WTC11 (cell line): ENCODE measurements around the gene ARL8A. TPM values are rescaled to one million over a fixed set of nuclear protein-coding genes. Genes with fewer than 3 reads are reported as not detected.

Experiments used
- ATAC-seq: fragments of 200-7000 bp; cut with Tn5 transposase; 2 replicates; pipeline ENCODE4 v1.10.0; 2021; ENCODE audit warnings: mild to moderate bottlenecking, moderate library complexity
- CTCF ChIA-PET: fragments of 300-600 bp; sonication (Branson Sonifier 250); formaldehyde crosslinking; loops from one replicate; lab custom pipeline; 2021; ENCODE audit warnings: antibody characterized with exemption; lab: Charles Lee
- POLR2A ChIA-PET: fragments of 350-600 bp; sonication (Branson Sonifier 250); formaldehyde crosslinking; loops from one replicate; lab custom pipeline; 2021; ENCODE audit warnings: antibody characterized with exemption; lab: Charles Lee
- DNase-seq: peaks from one replicate; pipeline ENCODE4 v3.0.0; 2021; ENCODE audit warnings: low spot score
- H3K27ac Mint-ChIP-seq: 2 replicates; pipeline ENCODE4 v1.8.0; 2021; ENCODE audit warnings: mixed read lengths
- H3K27me3 Mint-ChIP-seq: 2 replicates; pipeline ENCODE4 v1.8.0; 2021; ENCODE audit warnings: low read depth, mild to moderate bottlenecking, moderate library complexity, mixed read lengths
- H3K36me3 Mint-ChIP-seq: 2 replicates; pipeline ENCODE4 v1.8.0; 2021; ENCODE audit warnings: mixed read lengths
- H3K4me1 Mint-ChIP-seq: 2 replicates; pipeline ENCODE4 v1.8.0; 2022; ENCODE audit warnings: mixed read lengths
- H3K4me3 Mint-ChIP-seq: 2 replicates; pipeline ENCODE4 v1.8.0; 2021; ENCODE audit warnings: mild to moderate bottlenecking, moderate library complexity, mixed read lengths
- H3K9me3 Mint-ChIP-seq: 2 replicates; pipeline ENCODE4 v1.8.0; 2021; ENCODE audit warnings: mixed read lengths
- ATF2 ChIP-seq: sonication (generic); formaldehyde crosslinking; IDR thresholded peaks from 2 replicates; pipeline ENCODE4 v1.8.1; 2022; ENCODE audit warnings: low read depth, missing genetic modification reagents, borderline replicate concordance
- ATF3 ChIP-seq: sonication (generic); formaldehyde crosslinking; conservative IDR thresholded peaks from 2 replicates; pipeline ENCODE4 v1.8.1; 2022; ENCODE audit warnings: mild to moderate bottlenecking, missing genetic modification reagents
- ESRRA ChIP-seq: sonication (generic); formaldehyde crosslinking; IDR thresholded peaks from 2 replicates; pipeline ENCODE4 v1.8.1; 2022; ENCODE audit warnings: mild to moderate bottlenecking, missing genetic modification reagents, borderline replicate concordance
- GABPB1 ChIP-seq: sonication (generic); formaldehyde crosslinking; IDR thresholded peaks from 2 replicates; pipeline ENCODE4 v1.8.1; 2023; ENCODE audit warnings: mild to moderate bottlenecking, missing genetic modification reagents
- IRF1 ChIP-seq: sonication (generic); formaldehyde crosslinking; IDR thresholded peaks from 2 replicates; pipeline ENCODE4 v1.8.0; 2023; ENCODE audit warnings: missing genetic modification reagents
- KAT7 ChIP-seq: sonication (generic); formaldehyde crosslinking; IDR thresholded peaks from 2 replicates; pipeline ENCODE4 v1.8.1; 2023; ENCODE audit warnings: missing genetic modification reagents, mild to moderate bottlenecking, borderline replicate concordance
- NFATC4 ChIP-seq: fragments of 250-450 bp; sonication (Bioruptor Pico); IDR thresholded peaks from 2 replicates; pipeline ENCODE4 v1.9.0; 2021; ENCODE audit warnings: mild to moderate bottlenecking
- NFYB ChIP-seq: sonication (generic); formaldehyde crosslinking; conservative IDR thresholded peaks from 2 replicates; pipeline ENCODE4 v1.8.0; 2022; ENCODE audit warnings: low read depth, missing genetic modification reagents
- NR2C2 ChIP-seq: sonication (generic); formaldehyde crosslinking; IDR thresholded peaks from 2 replicates; pipeline ENCODE4 v1.8.0; 2022; ENCODE audit warnings: mild to moderate bottlenecking, missing genetic modification reagents
- PRDM15 ChIP-seq: sonication (generic); formaldehyde crosslinking; IDR thresholded peaks from 2 replicates; pipeline ENCODE4 v1.8.0; 2022; ENCODE audit warnings: missing genetic modification reagents
- PRRX2 ChIP-seq: fragments of 250-450 bp; sonication (Bioruptor Pico); IDR thresholded peaks from 2 replicates; pipeline ENCODE4 v1.8.0; 2021; ENCODE audit warnings: mild to moderate bottlenecking
- SMAD3 ChIP-seq: sonication (generic); formaldehyde crosslinking; IDR thresholded peaks from 2 replicates; pipeline ENCODE4 v1.8.0; 2022; ENCODE audit warnings: missing genetic modification reagents, mild to moderate bottlenecking, borderline replicate concordance
- TP53 ChIP-seq: sonication (generic); formaldehyde crosslinking; IDR thresholded peaks from 2 replicates; pipeline ENCODE4 v1.8.1; 2023; ENCODE audit warnings: mild to moderate bottlenecking, missing genetic modification reagents
- USF2 ChIP-seq: sonication (generic); formaldehyde crosslinking; IDR thresholded peaks from 2 replicates; pipeline ENCODE4 v1.8.1; 2023; ENCODE audit warnings: mild to moderate bottlenecking, missing genetic modification reagents, moderate library complexity
- ZNF532 ChIP-seq: fragments of 250-450 bp; sonication (Bioruptor Pico); IDR thresholded peaks from 2 replicates; pipeline ENCODE4 v1.9.0; 2021; ENCODE audit warnings: mild to moderate bottlenecking, borderline replicate concordance
- ZNF671 ChIP-seq: fragments of 250-450 bp; sonication (Bioruptor Pico); IDR thresholded peaks from 2 replicates; pipeline ENCODE4 v1.8.0; 2021; ENCODE audit warnings: mild to moderate bottlenecking
- total RNA-seq: library from RNA; stranded (reverse); gene quantifications from 3 replicates; pipeline ENCODE4 v1.2.3, GENCODE V29; 2021

The ARL8A gene
- total RNA-seq, 1 experiment from 2014 or later, result 47.2 TPM

GRCh38 chr1:202154148-202154765, 9.7 kb upstream of the ARL8A start (continued):
- TF ChIP-seq ATF2 (CRISPR knock-in tag) (no peak), IRF1 (CRISPR knock-in tag) (no peak), NR2C2 (CRISPR knock-in tag) (no peak), GABPB1 (no peak), TP53 (CRISPR knock-in tag) (no peak)

- no peak for TF ChIP-seq SMAD3 (CRISPR knock-in tag)
- no peak for TF ChIP-seq PRDM15 (CRISPR knock-in tag)
- TF ChIP-seq ESRRA, result no peak
- Mint-ChIP-seq H3K4me3 (no peak overlapping the region), H3K27ac (no peak overlapping the region), H3K9me3 (no peaks in the 10 kb centered on the region), H3K27me3 (no peaks in the 10 kb centered on the region), H3K4me1 (peaks cover 10% of the 10 kb centered on the region), H3K36me3 (no peaks in the 10 kb centered on the region)
- no peak for ATAC-seq
- ChIA-PET POLR2A (no interaction called here), CTCF (interaction anchor here (0.6 to 2.6 kb wide), 5 partner anchors 30 to 143 kb away, joined by 4 to 19 read pairs (median 7); partner anchors contain the start of genes ELF3 and GPR37L1)
- no peak for DNase-seq
Observed at GRCh38 chr1:202153284-202153683, 8.7 kb upstream of the ARL8A start.

- Mint-ChIP-seq H3K9me3 (no peaks in the 10 kb centered on the region), H3K4me1 (peaks cover 10% of the 10 kb centered on the region), H3K4me3 (no peak overlapping the region)
- no peak for DNase-seq
- no peak for TF ChIP-seq USF2 (CRISPR knock-in tag)
- TF ChIP-seq, all 79 proteins: peak for 0
- Mint-ChIP-seq H3K36me3 (no peaks in the 10 kb centered on the region), H3K27me3 (no peaks in the 10 kb centered on the region), H3K27ac (no peak overlapping the region)
- POLR2A ChIA-PET, result no interaction called here
- peak; percentile 32 for ATAC-seq
- CTCF ChIA-PET, result interaction anchor here (0.7 to 1.9 kb wide), 2 partner anchors 17 to 37 kb away, joined by 4 to 6 read pairs; no protein-coding TSS in a partner anchor
Observed at GRCh38 chr1:202152399-202152798, 7.9 kb upstream of the ARL8A start.

GRCh38 chr1:202151045-202151444, 6.5 kb upstream of the ARL8A start:
- ATAC-seq, result no peak
- ChIA-PET CTCF (interaction anchor here (1.9 kb wide), 1 partner anchor 15 kb away, joined by 6 read pairs; no protein-coding TSS in a partner anchor), POLR2A (no interaction called here)
- no peak for DNase-seq
- Mint-ChIP-seq H3K4me3 (no peak overlapping the region), H3K27me3 (no peaks in the 10 kb centered on the region), H3K36me3 (no peaks in the 10 kb centered on the region), H3K4me1 (peaks cover 10% of the 10 kb centered on the region), H3K9me3 (no peaks in the 10 kb centered on the region), H3K27ac (no peak overlapping the region)
- TF ChIP-seq ZNF671, result no peak
- no peak for TF ChIP-seq PRRX2 (CRISPR knock-in tag)
- TF ChIP-seq NFATC4 (CRISPR knock-in tag), result no peak
- TF ChIP-seq NFYB, result no peak
- TF ChIP-seq ZNF532, result no peak
- no peak for TF ChIP-seq NR2C2 (CRISPR knock-in tag)
- no peak for TF ChIP-seq ATF3
- no peak for TF ChIP-seq KAT7 (CRISPR knock-in tag)
